IMR-90 (cell line): Measurements from ENCODE around the gene LAMB2. TPM values are rescaled to one million over a fixed set of nuclear protein-coding genes. Genes with fewer than 3 reads are reported as not detected.

Experiments
- ATAC-seq: fragments of 200-7000 bp; cut with Tn5 transposase; 2 replicates; pipeline ENCODE4 v1.9.1; 2020; ENCODE audit warnings: low read depth, mild to moderate bottlenecking, moderate library complexity
- BruUV-seq: library from RNA; stranded (reverse); fragments of 400-500 nt; replicated peaks from 2 replicates; lab custom pipeline; 2021; lab: Mats Ljungman, UMichigan
- CTCF ChIA-PET: fragments of 300-600 bp; formaldehyde crosslinking; extraction: SDS; loops from one replicate; lab custom pipeline; 2021; ENCODE audit warnings: antibody characterized with exemption; lab: Yijun Ruan, JAX
- POLR2A ChIA-PET: fragments of 300-600 bp; sonication (Branson Sonifier 250); formaldehyde crosslinking; loops from one replicate; lab custom pipeline; 2022; ENCODE audit warnings: antibody characterized with exemption; ENCODE audit not compliant: unreplicated experiment; lab: Charles Lee
- DNase-seq: peaks from one replicate; pipeline ENCODE4 v3.0.0; 2013
- H2AFZ ChIP-seq: replicated peaks from 2 replicates; pipeline ENCODE3; 2013; ENCODE audit warnings: low read length, mild to moderate bottlenecking; ENCODE audit not compliant: poor library complexity
- H2AK5ac ChIP-seq: 2 replicates; pipeline ENCODE4 v1.6.1; 2013; ENCODE audit warnings: low read depth, low read length, inconsistent platforms
- H2AK9ac ChIP-seq: replicated peaks from 2 replicates; pipeline ENCODE3; 2013; ENCODE audit warnings: mild to moderate bottlenecking, low read depth, low read length, moderate library complexity; ENCODE audit not compliant: poor library complexity
- H2BK120ac ChIP-seq: 2 replicates; pipeline ENCODE4 v1.6.1; 2013; ENCODE audit warnings: low read depth, low read length, inconsistent platforms
- H2BK15ac ChIP-seq: 3 replicates; pipeline ENCODE4 v1.6.1; 2013; ENCODE audit warnings: low read depth, low read length, inconsistent platforms
- H2BK20ac ChIP-seq: 2 replicates; pipeline ENCODE4 v1.6.1; 2013; ENCODE audit warnings: low read depth, mild to moderate bottlenecking, inconsistent platforms, low read length, moderate library complexity
- H2BK5ac ChIP-seq: 2 replicates; pipeline ENCODE4 v1.6.1; 2013; ENCODE audit warnings: mild to moderate bottlenecking, low read depth, low read length, inconsistent platforms; ENCODE audit not compliant: poor library complexity, severe bottlenecking
- H3K14ac ChIP-seq: replicated peaks from 2 replicates; pipeline ENCODE4 v1.6.1; 2013; ENCODE audit warnings: low read depth, low read length, inconsistent platforms
- H3K18ac ChIP-seq: 2 replicates; pipeline ENCODE4 v1.6.1; 2013; ENCODE audit warnings: low read depth, low read length, control low read depth
- H3K23ac ChIP-seq: 2 replicates; pipeline ENCODE4 v1.6.1; 2013; ENCODE audit warnings: low read depth, low read length, inconsistent platforms
- H3K27ac ChIP-seq: 2 replicates; pipeline ENCODE4 v1.5.1; 2013; ENCODE audit warnings: mild to moderate bottlenecking, control low read depth, low read length; ENCODE audit not compliant: insufficient read depth
- H3K27me3 ChIP-seq: 2 replicates; pipeline ENCODE4 v1.6.1; 2013; ENCODE audit warnings: low read length; ENCODE audit not compliant: control insufficient read depth, insufficient read depth
- H3K36me3 ChIP-seq: 2 replicates; pipeline ENCODE4 v1.6.1; 2013; ENCODE audit warnings: low read length, mixed read lengths; ENCODE audit not compliant: control insufficient read depth, insufficient read depth
- H3K4ac ChIP-seq: 2 replicates; pipeline ENCODE4 v1.6.1; 2013; ENCODE audit warnings: low read depth, low read length, inconsistent platforms
- H3K4me1 ChIP-seq: 2 replicates; pipeline ENCODE4 v1.6.1; 2013; ENCODE audit warnings: low read length, mixed read lengths; ENCODE audit not compliant: control insufficient read depth, insufficient read depth
- H3K4me2 ChIP-seq: 2 replicates; pipeline ENCODE4 v1.6.1; 2013; ENCODE audit warnings: low read depth, mild to moderate bottlenecking, control low read depth, low read length, moderate library complexity
- H3K4me3 ChIP-seq: 2 replicates; pipeline ENCODE4 v1.5.1; 2013; ENCODE audit warnings: low read depth, mild to moderate bottlenecking, control low read depth, low read length, moderate library complexity; ENCODE audit not compliant: insufficient read depth
- H3K56ac ChIP-seq: 2 replicates; pipeline ENCODE4 v1.6.1; 2013; ENCODE audit warnings: low read length, inconsistent platforms; ENCODE audit not compliant: insufficient read depth; ENCODE audit errors: extremely low read depth
- H3K79me1 ChIP-seq, 2 experiments: 2 replicates each; pipeline ENCODE4 v1.6.1; 2013; ENCODE audit warnings: low read length in 2 of 2, inconsistent platforms in 1 of 2, low read depth in 1 of 2
- H3K9ac ChIP-seq: 2 replicates; pipeline ENCODE4 v1.6.1; 2013; ENCODE audit warnings: low read depth, low read length, control low read depth
- H3K9me1 ChIP-seq: 2 replicates; pipeline ENCODE4 v1.6.1; 2013; ENCODE audit warnings: low read length, inconsistent platforms; ENCODE audit not compliant: insufficient read depth
- H3K9me3 ChIP-seq: 2 replicates; pipeline ENCODE4 v1.6.1; 2013; ENCODE audit warnings: low read length; ENCODE audit not compliant: control insufficient read depth, insufficient read depth
- H4K20me1 ChIP-seq: 2 replicates; pipeline ENCODE4 v1.6.1; 2013; ENCODE audit warnings: low read length, inconsistent platforms; ENCODE audit not compliant: insufficient read depth
- H4K5ac ChIP-seq: 2 replicates; pipeline ENCODE4 v1.6.1; 2013; ENCODE audit warnings: mild to moderate bottlenecking, low read depth, low read length, control low read depth
- H4K8ac ChIP-seq, 2 experiments: 2 replicates each; pipeline ENCODE4 v1.6.1; 2013; ENCODE audit warnings: low read depth in 2 of 2, low read length in 2 of 2, control low read depth in 1 of 2, inconsistent platforms in 1 of 2
- H4K91ac ChIP-seq: 2 replicates; pipeline ENCODE4 v1.6.1; 2013; ENCODE audit warnings: low read depth, low read length, inconsistent platforms; ENCODE audit not compliant: insufficient read depth
- CEBPB ChIP-seq: IDR thresholded peaks from 2 replicates; pipeline ENCODE4 v1.6.1; 2012; ENCODE audit warnings: low read depth, low read length, improper control_type of control experiment
- CHD1 ChIP-seq: IDR thresholded peaks from 2 replicates; pipeline ENCODE4 v1.6.1; 2012; ENCODE audit warnings: low read depth, low read length, improper control_type of control experiment
- CTCF ChIP-seq: conservative IDR thresholded peaks from 2 replicates; pipeline ENCODE4 v1.5.1; 2012; ENCODE audit warnings: mild to moderate bottlenecking, low read depth, low read length, improper control_type of control experiment
- FOS ChIP-seq: fragments of 150-350 bp; IDR thresholded peaks from 2 replicates; pipeline ENCODE4 v1.6.1; 2016; ENCODE audit warnings: low read depth, low read length
- MAZ ChIP-seq: IDR thresholded peaks from 2 replicates; pipeline ENCODE4 v1.6.1; 2012; ENCODE audit warnings: low read depth, mild to moderate bottlenecking, low read length, improper control_type of control experiment, moderate library complexity, borderline replicate concordance
- MXI1 ChIP-seq: IDR thresholded peaks from 2 replicates; pipeline ENCODE4 v1.6.1; 2012; ENCODE audit warnings: low read depth, mild to moderate bottlenecking, low read length, moderate library complexity, borderline replicate concordance
- NFE2L2 ChIP-seq: fragments of 150-350 bp; IDR thresholded peaks from 2 replicates; pipeline ENCODE4 v1.6.1; 2016; ENCODE audit warnings: low read depth, mild to moderate bottlenecking, low read length
- POLR2A ChIP-seq: IDR thresholded peaks from 2 replicates; pipeline ENCODE4 v1.6.1; 2012; ENCODE audit warnings: mild to moderate bottlenecking, low read depth, low read length
- RAD21 ChIP-seq: IDR thresholded peaks from 2 replicates; pipeline ENCODE4 v1.6.1; 2012; ENCODE audit warnings: low read length, improper control_type of control experiment
- RFX5 ChIP-seq: IDR thresholded peaks from 2 replicates; pipeline ENCODE4 v1.8.0; 2012; ENCODE audit warnings: low read depth, mild to moderate bottlenecking, low read length, moderate library complexity
- SMC3 ChIP-seq: fragments of 150-350 bp; IDR thresholded peaks from 2 replicates; pipeline ENCODE4 v1.6.1; 2016; ENCODE audit warnings: low read depth, mild to moderate bottlenecking, antibody characterized with exemption, low read length, moderate library complexity
- USF2 ChIP-seq: fragments of 150-350 bp; IDR thresholded peaks from 2 replicates; pipeline ENCODE4 v1.6.1; 2017; ENCODE audit warnings: mild to moderate bottlenecking, antibody characterized with exemption, low read length, low read depth
- WGBS, 2 experiments: methylation state at CpG; one replicate each; pipeline versions ENCODE4 v1.1.5 to v1.1.7; 2013; ENCODE audit warnings: missing lambda C conversion rate in 2 of 2; ENCODE audit not compliant: insufficient read length in 1 of 2; ENCODE audit errors: extremely low coverage in 2 of 2; 5-methylcytosine and 5-hydroxymethylcytosine counted together
- dilution Hi-C: fragments of 300-500 bp; cut with HindIII; formaldehyde crosslinking; loops from one replicate; pipeline ENCODE4 v1.14.3; 2018; ENCODE audit warnings: low sequenced_read_pairs; ENCODE audit not compliant: unreplicated experiment
- in situ Hi-C: fragments of 300-500 bp; cut with MboI; formaldehyde crosslinking; loops from 3 replicates; pipeline ENCODE4 v1.14.3; 2019; ENCODE audit warnings: low sequenced_read_pairs, inconsistent platforms, mixed read lengths
- intact Hi-C: fragments of 100-400 bp; cut with micrococcal nuclease; formaldehyde crosslinking; loops from 2 replicates; pipeline ENCODE4 v1.10.0; 2022
- polyA plus RNA-seq, 3 experiments: library from polyadenylated mRNA; depleted of rRNA; stranded (reverse); fragments of >200 nt; gene quantifications; 2 replicates each; pipeline ENCODE4 v1.2.3, GENCODE V29; 2012; ENCODE audit warnings: low replicate concordance in 1 of 3
- total RNA-seq: library from RNA; depleted of rRNA; stranded (reverse); fragments of >200 nt; gene quantifications from 2 replicates; pipeline ENCODE4 v1.2.3, GENCODE V29; 2012

Gene LAMB2
- total and polyA plus RNA-seq, 2 of the 4 experiments (the other 2 are of a cell fraction), result 213 to 570 TPM

- CTCF ChIA-PET, result no interaction called here
- Histone ChIP-seq H3K4me3 (no peak overlapping the region), H3K27ac (no peak overlapping the region), H2BK15ac (no peak overlapping the region), H3K56ac (no peak overlapping the region), H3K9me1 (peaks cover 10% of the 10 kb centered on the region; the same call in 1 of the 2 replicates), H3K4ac (no peak overlapping the region), H4K20me1 (peaks cover 6% of the 10 kb centered on the region), H4K91ac (no peak overlapping the region), H4K8ac (no peak overlapping the region), H2AK9ac (no peak overlapping the region), H3K79me1 (peaks cover 13 to 49% of the 10 kb centered on the region in 2 experiments), H4K5ac (no peak overlapping the region), H3K4me1 (peaks cover 10% of the 10 kb centered on the region), H3K14ac (no peak overlapping the region), H2AFZ (no peak overlapping the region), H3K9ac (no peak overlapping the region), H3K18ac (no peak overlapping the region), H2BK20ac (no peak overlapping the region), H3K36me3 (peaks cover 65% of the 10 kb centered on the region), H2BK120ac (no peak overlapping the region), H3K23ac (no peak overlapping the region), H3K9me3 (no peaks in the 10 kb centered on the region), H3K27me3 (no peaks in the 10 kb centered on the region), H2AK5ac (no peak overlapping the region), H3K4me2 (no peak overlapping the region), H2BK5ac (no peak overlapping the region)
- ATAC-seq (no peak), DNase-seq (no peak)
- no TSS peak for BruUV-seq
- in situ Hi-C loops (no loop called here), intact Hi-C loops (no loop called here), dilution Hi-C loops (no loop called here)
- POLR2A ChIA-PET, result no interaction called here
- TF ChIP-seq MXI1, result no peak
- no peak for TF ChIP-seq RAD21
- no peak for TF ChIP-seq FOS
- no peak for TF ChIP-seq RFX5
- no peak for TF ChIP-seq MAZ
- TF ChIP-seq CTCF, result no peak
- TF ChIP-seq USF2, result no peak
- no peak for TF ChIP-seq NFE2L2
- TF ChIP-seq SMC3, result no peak
- no peak for TF ChIP-seq CEBPB
- TF ChIP-seq CHD1, result no peak
- TF ChIP-seq POLR2A, result no peak
- 92% methylated on average over 8 of the region's 17 CpGs; no CpG with 5 or more reads in 1 of the 2 experiments for WGBS, 2 experiments
These were observed 9.8 kb downstream of the LAMB2 start for GRCh38 chr3:49122886-49123545.
